C4-2B (cell line): ENCODE results near the gene CD2BP2.

ENCODE experiments used
- CTCF ChIP-seq: fragments of 450-650 bp; conservative IDR thresholded peaks from 2 replicates; pipeline ENCODE4 v1.5.1; 2017; ENCODE audit warnings: mild to moderate bottlenecking
- ZFX ChIP-seq: fragments of 450-650 bp; IDR thresholded peaks from 2 replicates; pipeline ENCODE4 v1.6.1; 2017

- TF ChIP-seq ZFX (no peak), CTCF (no peak)
Measured at GRCh38 chr16:30365200-30365599, 10.1 kb upstream of the CD2BP2 start.
